Right kidney (tissue), 1 donor: Measurements from ENCODE around the gene FCN3.
"Not testable (repeated sequence)": the region's sequence is repeated elsewhere in the genome, so short reads cannot be mapped to it uniquely, and the experiment has no call there.

ENCODE experiments used
- DNase-seq: peaks from one replicate; pipeline ENCODE4 v3.0.0-alpha.2; 2016

FCN3 gene

DNA sequence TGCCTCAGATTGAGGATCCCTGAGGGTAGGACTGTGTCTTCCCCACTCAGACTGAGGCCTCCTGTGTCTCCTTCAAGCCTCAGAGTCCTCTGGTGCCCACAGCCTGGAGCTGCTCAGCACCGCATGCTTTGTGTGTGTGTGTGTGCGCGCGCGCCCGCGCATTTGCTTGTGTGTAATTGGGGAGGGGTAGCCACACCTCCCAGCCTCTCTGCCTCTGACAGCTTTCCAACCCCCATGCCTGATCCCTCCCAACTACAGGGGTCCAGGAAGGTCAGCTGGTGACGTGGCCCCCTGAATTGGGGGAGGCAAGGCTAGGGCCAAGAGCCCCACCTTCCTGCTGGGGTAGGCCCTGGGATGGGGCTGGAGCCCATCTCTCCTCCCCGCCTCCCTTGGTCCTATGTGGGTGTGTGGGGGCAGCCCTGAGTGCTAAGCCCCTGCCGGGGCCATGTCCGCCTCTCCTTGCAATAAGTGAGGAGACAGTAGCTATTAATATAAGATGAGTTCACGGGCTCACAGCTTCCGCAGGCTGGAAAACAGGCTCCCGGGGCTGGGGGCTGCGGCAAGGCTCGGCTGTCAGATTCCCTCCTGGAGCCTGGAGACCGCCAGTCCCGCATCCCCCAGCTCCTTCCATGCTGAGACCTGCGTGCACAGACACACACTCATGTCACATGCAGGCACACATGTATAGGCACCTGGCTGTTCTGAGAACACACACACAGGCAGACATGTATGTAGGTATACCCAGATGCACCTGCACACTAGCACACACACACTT, 24.8 kb upstream of the FCN3 start:
- peak; percentile 58 for DNase-seq

DNA sequence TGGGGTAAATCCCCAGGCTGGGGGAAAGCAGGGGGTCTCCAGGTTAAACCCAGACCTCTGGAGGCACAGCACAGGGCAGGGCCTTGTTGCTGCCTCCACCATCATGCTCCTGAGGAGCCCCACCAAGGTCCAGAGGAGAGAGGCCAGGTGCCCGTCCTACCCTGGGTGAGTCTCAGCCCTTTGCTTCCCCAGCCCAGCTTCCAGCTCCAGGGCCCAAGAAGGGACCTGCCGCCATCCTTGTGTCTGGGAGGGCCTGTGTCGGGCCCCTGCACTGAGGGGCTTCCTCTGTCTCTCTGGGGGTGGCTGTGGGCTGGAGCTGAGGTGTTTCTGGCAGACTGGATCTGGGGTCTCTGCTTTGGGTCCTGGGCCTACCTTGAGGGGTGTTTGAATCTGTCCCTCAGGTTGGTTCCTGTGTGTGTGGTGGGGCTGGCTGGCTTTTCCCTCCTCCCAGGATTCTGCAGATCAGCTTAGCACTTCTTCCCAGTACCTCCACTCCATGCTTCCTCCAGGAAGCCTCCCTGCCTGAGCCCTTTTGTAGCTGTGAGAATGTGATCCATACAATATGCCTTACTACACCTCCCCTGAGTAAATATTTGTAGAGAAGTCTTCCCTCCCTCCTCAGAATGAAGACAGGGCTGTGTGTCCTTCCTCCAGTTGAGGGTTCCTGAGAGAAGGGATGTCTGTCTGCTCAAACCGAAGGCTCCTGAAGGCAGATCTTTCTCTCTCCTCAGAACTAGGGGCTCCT, 24.0 kb upstream of the FCN3 start:
- DNase-seq: no peak

DNA sequence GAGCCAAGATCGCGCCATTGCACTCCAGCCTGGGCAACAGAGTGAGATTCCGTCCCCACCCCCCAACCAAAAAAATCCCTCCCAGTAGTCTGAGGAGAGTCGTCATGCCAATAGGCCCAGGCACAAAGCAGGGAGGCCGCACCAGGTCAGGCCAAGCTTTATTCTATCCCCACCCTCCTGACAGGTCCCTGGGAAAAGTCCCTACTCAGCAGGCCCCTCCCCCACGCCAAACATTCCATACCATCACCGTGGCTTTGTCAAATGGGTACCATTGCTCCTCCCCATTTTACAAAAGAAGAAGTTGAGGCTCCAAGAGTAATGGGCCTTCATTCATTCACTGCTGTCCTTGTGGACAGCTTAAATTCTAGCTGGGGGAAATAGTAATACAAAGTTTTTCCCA, 23.1 kb upstream of the FCN3 start:
- no peak for DNase-seq

DNA sequence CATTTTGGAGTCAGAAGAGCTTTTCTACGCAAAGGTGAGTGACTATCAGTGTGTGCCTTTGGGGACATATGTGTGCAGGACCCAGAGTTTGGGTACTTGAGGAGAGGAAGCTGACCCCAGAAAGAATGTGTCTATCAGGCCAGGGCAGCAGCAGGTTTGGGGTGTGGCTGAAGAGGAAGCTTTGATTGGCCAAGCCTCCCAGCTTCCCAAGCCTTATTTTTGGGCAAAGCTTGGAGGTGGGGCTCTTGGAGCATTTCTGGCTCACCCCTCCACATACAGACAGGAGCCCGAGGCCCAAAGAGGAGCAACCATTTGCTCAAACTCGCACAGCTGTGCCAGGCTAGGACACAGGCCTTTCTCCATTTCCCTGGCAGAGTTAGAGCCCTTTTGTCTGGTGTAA, 22.5 kb upstream of the FCN3 start:
- no peak for DNase-seq

DNA sequence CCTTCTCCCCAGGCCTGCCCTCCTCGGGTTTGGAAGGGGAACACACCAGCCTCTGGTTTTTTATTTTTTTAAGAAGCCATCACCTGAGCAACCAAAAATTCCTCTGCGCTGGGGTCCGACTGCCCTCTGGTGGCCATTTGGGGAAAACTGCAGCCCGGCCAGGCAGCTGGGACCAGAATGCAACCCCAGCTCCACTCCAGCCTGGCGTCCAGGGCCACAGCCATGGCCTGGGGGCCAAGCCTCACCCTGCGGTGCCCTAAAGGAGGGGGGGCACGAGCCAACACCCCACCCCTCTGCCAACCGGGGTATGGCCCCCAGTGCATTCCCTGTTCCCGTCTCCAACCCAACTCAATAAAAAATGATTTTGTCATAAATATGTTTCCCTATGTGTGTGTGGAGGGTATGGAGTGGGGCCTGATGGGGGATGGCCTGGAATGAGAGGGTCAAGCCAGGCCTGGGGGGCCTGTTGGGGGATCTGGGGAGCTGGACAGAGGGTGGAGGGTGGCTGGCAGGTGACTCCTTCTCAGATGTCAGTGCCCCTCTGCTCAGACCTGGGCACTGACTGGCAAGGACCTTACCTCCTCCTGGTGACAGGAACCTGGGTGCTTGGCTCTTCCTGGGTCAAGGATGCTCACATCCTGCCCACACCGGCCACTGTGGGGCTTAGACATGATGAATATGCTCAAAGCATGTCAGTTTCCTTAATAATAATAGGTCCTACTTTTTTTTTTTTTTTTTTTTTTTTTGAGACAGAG, 21.0 kb upstream of the FCN3 start:
- DNase-seq: peak; percentile 63

DNA sequence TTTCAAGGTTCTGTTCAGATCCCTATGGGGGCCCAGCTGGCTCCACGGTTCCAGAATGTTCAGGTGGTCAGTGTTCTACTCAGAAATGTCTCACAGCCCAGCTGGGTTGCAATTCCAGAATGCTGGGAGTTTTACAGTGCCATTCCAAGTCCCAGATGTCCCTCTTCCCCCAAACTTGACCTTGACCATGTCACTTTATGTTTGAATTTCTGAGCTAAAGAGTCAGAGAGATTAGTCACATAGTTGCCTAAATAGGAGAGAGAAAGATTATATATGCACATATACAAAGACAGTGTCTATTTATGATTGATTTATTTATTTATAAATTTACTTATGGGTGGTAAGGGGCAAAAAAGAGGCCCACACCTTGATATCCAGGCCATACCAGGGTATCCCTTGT, 20.3 kb upstream of the FCN3 start:
- DNase-seq: no peak

DNA sequence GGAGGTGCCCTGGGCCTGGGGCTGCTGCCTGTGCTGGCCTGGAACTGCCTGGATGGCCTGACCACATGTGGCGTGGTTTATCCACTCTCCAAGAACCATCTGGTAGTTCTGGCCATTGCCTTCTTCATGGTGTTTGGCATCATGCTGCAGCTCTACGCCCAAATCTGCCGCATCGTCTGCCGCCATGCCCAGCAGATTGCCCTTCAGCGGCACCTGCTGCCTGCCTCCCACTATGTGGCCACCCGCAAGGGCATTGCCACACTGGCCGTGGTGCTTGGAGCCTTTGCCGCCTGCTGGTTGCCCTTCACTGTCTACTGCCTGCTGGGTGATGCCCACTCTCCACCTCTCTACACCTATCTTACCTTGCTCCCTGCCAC, 19.6 kb upstream of the FCN3 start:
- no peak for DNase-seq

DNA sequence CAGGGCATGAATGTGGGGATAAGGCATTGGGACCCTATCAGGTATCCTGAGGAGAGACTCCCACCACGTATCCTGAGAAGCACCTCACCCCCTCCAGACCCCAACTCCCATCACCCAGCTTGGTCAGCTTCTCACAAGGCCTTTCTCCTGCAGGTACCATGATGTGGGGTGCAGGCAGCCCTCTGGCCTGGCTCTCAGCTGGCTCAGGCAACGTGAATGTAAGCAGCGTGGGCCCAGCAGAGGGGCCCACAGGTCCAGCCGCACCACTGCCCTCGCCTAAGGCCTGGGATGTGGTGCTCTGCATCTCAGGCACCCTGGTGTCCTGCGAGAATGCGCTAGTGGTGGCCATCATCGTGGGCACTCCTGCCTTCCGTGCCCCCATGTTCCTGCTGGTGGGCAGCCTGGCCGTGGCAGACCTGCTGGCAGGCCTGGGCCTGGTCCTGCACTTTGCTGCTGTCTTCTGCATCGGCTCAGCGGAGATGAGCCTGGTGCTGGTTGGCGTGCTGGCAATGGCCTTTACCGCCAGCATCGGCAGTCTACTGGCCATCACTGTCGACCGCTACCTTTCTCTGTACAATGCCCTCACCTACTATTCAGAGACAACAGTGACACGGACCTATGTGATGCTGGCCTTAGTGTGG, 19.1 kb upstream of the FCN3 start:
- no peak for DNase-seq

DNA sequence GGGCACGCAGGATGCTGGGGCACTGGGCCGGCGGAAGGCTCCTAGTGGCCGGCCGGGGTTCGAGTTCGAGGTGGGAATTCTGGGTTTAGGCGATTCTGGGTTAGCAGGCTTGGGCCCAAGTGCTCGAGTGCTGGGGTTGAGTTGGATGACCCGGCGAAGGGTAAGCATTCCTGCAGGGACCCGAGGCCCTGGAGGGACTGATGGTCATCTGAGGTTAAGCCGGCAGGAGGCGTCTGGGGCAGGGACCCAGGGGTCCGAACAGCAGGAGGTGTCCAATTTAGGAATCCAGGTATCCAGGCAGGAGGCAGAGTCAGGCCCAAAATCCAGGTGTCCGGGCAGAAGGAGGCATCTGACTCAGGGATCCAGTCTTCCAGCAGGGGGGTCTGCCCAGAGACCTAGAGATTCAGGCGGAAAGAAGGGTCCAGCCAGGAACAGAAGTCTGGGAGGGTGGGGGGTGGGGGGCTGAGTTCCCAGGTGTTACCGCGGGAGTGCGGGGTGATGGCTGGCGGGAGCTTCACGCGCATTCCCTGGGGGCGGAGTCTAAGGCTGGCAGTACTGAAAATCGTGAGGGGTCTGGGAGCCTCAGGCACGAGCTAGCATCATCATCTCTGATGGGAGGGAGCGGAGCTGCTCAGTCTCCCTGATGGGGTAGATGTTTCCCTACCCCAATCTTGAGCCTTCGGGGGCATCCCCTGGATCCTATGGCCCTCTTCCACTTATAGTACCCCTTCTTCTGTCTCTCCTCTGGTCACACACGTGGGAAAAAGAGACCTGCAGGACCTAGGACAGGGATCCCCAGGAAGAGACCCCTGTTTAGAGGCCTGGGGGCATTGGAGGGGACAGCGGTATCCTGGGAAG, 18.4 kb upstream of the FCN3 start:
- no peak for DNase-seq

DNA sequence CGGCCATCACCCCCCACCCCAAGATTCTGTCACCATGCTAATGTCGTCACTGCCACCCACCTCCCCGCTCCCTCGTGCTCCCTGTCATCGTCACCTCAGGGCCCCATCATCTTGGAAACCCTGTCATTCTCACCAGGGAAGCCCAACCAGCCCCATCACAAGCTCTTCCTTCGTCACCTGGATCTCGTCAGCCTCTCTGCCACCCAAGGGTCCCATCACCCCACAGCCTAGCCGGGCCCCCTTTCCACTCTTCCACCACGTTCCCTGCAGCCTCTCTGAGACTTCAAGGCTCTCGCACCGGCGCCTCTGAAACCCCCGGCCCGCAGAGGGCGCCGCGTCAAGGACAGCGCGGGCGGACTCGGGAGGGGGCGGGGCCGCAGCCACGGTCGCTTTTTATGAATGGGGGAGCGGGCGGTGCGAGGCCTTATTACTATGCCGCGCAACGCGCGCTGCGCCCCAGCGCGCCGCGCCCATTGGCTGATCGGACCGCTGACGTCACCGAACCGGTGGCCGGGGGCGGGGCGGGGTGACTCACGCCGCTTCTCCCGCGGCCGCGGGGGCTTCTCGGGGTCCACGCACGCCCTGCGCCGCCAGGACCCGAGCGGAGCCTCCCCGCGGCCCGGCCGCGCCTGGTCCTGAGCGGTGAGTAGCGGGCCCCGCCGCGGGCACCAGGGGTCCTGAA, 17.6 kb upstream of the FCN3 start, which contains the start of gene GPR3:
GPR3 (plus strand) TSS at position 527 of the 682 bp plus-strand sequence. CDS start 1,177 bp downstream, outside the sequence.
- DNase-seq: peak; percentile 81

DNA sequence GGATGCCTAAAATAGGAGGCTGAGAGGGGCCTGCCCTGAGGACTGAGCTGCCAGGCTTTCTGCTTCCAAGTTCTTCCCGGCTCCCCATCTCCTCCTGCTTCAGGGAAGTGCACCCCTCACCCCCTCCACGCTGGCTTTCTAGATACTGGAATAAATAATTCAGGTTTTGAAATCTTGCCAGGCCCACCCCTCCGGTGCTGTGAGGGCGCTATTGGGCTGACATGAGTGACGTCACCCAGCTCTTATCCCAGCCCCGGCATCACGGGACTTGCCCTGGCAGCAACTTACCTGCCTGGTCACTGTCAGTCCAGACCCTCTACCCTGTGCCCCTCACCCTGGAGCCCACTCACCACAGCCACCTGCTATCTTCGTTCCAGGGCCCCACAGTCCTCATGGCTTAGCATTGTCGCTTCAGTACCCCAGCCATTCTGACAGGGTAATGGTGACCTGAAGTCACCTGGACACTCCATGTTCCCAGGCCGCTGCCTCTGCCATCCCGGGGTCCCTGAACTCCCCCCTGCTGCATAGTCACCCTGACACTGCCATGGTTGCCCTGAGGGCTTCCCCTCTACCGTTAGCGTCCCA, 17.0 kb upstream of the FCN3 start:
- peak; percentile 52 for DNase-seq

DNA sequence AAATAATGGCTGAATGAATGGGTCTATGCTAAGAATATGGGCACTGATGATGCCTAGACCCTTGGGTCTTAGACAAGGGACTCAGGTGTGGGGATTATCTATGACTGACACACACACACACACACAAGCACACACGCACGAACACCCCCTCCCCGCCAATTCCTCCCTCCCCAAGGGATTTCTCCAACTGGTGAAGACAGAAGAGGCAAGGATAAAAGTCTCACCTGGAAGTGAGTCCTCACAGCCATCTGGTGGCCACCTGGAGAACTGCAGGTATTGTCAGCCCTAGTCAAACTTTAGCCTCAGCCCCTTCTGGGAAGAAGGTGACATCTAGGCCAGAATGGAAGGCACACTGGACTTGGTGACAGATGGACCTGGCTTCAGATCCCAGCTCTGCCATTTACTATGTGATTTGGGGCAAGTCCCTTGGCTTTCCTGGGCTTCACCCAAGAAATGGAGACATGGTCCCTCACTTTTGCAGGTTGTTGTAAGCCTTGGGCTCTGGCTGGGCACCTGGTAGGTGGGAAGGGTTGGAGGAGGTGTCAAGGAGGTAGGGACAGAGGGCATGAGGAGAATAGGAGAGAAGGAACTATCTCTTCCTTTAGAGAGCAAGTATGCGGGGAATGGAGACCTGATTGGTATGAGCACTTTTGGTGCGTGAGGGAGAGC, 13.8 kb upstream of the FCN3 start:
- DNase-seq: peak; percentile 43

DNA sequence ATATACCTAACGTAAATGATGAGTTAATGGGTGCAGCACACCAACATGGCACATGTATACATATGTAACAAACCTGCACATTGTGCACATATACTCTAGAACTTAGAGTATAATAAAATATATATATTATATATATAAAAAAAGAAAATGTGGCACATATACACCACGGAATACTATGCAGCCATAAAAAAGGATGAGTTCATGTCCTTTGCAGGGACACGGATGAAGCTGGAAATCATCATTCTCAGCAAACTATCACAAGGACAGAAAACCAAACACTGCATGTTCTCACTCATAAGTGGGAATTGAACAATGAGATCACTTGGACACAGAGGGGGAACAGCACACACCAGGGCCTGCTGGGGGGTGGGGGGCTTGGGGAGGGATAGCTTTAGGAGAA, 10.2 kb upstream of the FCN3 start:
- not testable (repeated sequence) for DNase-seq

DNA sequence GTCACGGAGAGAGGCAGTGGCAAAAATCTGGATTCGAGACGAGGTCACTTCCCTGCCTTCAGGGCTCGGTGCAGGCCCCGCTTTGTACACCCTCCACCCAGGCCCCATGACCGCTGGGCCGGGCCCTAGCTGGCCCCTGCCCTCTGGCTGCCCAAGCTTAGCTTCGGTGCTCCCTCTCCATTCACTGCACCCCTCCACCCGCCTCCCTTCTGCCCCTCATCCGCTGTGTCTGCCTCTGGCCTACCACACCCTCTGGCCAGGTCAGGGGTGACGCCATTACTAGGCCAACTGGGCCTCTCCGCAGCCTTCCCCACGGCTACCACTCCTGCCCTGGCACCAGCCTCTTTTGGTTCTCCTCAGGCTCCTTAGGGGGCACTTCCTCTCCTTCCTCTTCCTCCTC, 9.0 kb upstream of the FCN3 start:
- no peak for DNase-seq

DNA sequence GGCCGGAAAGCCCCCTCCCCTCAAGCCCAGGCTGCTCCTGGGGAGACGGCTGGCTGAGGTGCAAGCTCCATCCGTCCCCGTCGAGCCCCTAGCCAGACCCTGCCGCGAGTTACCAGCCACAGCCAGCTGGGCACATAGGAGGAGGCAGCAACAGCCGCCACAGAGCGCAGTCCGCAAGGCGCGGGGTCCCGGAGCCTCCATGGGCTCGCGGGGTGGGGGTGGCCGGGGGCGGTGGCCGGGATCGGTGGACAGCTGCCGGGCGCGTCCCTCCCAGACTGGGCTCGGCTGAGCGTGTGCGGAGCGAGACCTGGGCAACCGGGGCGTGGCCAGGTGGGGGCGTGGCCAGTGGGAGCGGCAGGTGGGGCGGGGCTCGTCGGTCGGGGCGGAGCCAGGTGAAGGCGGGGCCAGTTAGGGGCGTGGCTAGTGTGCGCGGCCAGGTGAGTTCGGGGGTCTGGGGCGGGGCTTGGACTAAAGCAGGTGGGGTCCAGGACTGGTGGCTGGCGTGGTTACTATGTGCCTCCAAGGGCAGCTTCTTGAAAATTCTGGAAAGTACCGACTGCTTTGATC, 8.5 kb upstream of the FCN3 start, which contains the start of gene CD164L2:
CD164L2 (minus strand) TSS at position 295 of the 567 bp plus-strand sequence; CDS start at position 201, 94 bp downstream.
- no peak for DNase-seq

DNA sequence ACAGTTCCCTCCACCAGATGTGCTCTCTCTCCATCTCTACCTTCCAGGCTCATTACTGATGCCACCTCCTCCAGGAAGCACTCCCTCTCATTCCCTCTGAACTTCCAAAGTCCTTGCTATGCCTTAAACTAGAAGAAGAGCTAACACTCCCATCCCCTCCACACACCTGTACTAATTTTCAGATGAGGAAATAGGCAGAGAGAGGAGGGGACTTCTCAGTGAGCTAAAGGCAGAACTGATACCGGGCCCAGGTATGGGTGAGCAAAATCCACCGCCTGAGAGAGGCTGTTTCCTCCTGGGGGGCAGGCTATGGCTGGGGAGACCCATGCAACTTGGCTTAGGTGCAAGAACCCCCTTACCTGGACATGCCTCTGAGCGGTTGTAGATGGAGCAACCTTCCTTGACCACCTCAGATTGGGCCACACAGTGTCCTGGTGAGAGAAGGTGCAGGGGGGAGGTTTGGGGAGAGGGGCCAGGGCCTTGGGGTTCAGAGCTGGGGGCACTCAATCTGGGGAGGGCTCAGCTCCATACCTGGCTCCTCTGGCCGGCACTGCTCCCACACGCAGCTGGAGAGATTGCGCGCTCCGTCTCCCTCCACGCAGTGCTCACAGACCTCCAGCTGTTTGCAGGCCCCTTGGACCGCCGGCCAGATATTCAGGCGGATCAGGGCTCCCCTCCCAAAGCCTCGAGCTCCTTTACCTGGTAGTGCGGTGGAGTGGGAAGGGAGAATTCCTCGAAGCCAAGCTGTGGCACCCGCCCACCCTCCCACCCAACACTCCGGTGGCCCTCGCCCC, 7.5 kb upstream of the FCN3 start:
- DNase-seq: no peak

DNA sequence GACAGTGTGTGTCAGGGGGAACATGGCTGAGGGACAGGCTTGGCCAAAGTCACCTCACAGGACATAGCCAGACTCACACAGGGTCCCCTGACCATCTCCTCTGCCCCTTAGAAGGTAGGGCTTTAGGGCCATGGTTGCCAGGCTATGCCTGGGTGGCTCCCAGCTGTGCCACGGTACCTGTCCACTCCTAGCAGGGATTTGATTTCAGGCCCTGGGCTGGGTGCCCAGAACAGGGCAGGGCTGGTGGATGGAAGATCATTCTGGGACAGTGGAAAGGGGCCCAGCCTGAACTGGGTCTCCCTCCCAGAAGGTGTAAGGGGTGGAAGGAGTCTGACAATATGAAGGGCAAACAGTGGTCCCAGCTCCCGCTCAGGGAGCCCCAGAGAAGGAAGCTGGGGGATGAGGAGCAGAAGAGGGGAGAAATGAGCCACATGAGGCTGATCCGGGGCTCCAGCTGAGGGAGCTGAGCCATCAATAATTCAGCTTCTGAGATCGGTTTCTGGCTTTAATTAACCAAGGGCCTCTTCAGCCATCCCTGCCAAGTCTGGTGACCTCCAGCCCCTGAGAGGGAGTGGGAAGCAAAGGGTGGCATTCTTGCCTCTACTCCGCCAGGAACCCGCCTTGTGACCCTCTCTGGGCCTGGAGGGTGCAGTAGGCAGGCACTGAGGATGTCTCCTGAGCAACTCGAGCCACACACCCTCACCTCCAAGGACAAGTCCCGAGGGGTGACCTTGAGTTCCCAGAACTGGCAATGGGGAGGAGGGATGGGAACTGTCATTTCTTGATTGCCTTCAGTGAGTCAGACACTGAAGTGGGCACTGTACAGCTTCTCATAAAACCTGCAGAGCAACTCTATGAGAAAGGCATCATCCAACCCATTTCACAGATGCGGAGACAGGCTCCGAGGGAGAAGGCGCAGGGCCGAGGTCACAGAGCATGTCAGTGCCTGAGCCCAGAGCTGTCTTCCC, 6.4 kb upstream of the FCN3 start:
- no peak for DNase-seq
